Measurements from ENCODE around the gene NF1. TPM values are rescaled to one million over a fixed set of nuclear protein-coding genes. Genes with fewer than 3 reads are reported as not detected.

Gene NF1
- total and polyA plus RNA-seq, 3 donors from 2014 or later, result 60.6 to 99.0 (median 97.6) TPM

DNA sequence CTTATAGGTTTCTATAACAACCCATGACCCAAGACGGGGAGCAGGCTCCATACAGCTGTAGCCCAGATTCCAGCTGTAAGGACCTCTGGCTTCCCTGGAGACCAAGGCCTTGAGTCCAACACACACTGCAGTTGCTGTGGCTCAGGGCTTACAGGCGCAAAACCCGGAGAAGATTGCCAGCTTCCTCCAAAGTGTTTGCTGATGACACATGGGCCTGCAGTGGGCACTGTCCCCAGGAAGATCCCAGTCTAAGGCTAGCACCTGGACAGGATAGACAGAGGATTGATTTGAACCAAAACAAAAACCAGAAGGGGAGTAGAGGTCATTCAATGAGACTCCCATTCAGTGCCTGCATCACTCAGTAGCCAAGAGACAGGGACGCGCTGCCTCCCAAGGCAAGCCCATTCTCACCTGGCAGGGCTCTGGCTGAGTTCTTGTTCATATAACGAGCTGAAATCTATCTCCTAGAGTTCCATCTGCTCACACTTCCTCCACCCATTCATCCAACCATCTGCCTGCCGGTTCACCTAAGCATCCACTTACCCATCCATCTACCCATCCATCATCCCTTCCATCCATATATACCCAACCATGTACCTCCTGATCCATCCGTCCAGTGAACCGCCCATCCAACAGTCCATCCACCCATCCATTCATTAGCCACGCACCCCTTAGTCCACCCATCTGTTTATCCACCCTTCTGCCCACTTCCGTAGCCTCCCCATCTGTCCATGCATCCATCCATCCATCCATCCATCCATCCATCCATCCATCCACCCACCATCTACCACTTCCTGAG lies 306.9 kb downstream of the NF1 start:
- TF ChIP-seq, protein P1, sequence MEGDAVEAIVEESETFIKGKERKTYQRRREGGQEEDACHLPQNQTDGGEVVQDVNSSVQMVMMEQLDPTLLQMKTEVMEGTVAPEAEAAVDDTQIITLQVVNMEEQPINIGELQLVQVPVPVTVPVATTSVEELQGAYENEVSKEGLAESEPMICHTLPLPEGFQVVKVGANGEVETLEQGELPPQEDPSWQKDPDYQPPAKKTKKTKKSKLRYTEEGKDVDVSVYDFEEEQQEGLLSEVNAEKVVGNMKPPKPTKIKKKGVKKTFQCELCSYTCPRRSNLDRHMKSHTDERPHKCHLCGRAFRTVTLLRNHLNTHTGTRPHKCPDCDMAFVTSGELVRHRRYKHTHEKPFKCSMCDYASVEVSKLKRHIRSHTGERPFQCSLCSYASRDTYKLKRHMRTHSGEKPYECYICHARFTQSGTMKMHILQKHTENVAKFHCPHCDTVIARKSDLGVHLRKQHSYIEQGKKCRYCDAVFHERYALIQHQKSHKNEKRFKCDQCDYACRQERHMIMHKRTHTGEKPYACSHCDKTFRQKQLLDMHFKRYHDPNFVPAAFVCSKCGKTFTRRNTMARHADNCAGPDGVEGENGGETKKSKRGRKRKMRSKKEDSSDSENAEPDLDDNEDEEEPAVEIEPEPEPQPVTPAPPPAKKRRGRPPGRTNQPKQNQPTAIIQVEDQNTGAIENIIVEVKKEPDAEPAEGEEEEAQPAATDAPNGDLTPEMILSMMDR (IDR thresholded peaks at IDR 0.05), result no peak
- TF ChIP-seq POLR2A (IDR thresholded peaks at IDR 0.05), result no peak
- Histone ChIP-seq H3K36me3 (ENCODE audit: low read depth, missing control alignments) (no peaks in the 10 kb centered on the region), H3K9me3 (no peaks in the 10 kb centered on the region), H3K27me3 (no peaks in the 10 kb centered on the region), H3K4me3 (no peak overlapping the region), H3K27ac (no peak overlapping the region), H3K4me1 (no peaks in the 10 kb centered on the region)
- intact Hi-C loops (cut with DNase I; ENCODE audit: low total_unique reads), result no loop called here
- 90 to 93% methylated on average over 10 to 11 of the region's 11 CpGs for WGBS, 2 donors
- DNase-seq, result no peak

DNA sequence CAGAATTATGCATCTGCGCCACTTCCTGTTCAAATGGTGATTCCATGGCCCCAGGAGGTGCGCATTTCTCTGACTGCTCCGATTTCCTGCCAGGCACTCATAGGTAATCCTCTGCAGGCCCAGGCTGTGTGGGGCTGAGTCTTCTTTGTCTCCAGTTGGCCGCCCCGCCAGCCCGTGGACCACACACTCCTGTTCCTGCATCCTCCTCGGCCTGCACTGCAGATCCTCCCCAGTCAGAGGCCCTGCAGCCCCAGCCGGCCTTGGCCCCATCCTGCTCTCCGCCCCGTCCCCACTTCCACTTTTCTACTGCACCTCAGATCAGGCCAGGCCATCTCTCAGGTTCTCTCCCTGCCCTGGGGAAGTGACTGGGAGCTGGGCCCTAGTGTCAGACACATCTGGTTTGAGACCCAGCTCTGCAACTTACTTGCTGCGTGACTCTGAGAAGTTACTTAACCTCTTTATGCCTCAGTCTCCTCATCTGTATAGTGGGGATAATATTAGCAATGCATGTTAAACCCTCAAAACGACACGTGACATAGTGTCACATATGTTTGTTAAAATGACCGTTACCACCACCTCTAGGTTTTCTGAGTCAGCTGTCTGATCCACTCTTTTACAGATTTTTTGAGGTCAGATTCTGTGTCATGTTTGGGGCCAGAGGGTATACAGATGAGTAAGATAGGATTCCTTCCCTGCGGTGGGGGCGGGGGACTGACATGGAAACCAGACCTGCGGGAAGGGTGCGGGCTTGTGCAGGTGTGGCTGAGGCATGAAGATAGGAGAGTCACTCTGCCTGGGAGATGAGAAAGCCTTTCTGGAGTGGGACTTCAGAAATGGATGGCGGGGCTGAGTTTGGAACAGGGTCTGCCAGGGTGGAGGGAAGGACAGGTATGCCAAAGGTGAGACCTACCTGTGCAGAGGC lies 309.5 kb downstream of the NF1 start:
- intact Hi-C loops (cut with DNase I; ENCODE audit: low total_unique reads), result no loop called here
- H3K27me3 ChIP-seq, result no peaks in the 10 kb centered on the region
- 84 to 88% methylated on average over 19 of the region's 19 CpGs for WGBS, 2 donors
- H3K4me1 ChIP-seq, result no peaks in the 10 kb centered on the region
- TF ChIP-seq, protein P1 (IDR thresholded peaks at IDR 0.05), result no peak
- no peak for TF ChIP-seq POLR2A (IDR thresholded peaks at IDR 0.05)
- DNase-seq, result no peak
- H3K9me3 ChIP-seq, result no peaks in the 10 kb centered on the region
- H3K36me3 ChIP-seq (ENCODE audit: low read depth, missing control alignments), result no peaks in the 10 kb centered on the region
- H3K4me3 ChIP-seq, result no peak overlapping the region
- H3K27ac ChIP-seq, result no peak overlapping the region

DNA sequence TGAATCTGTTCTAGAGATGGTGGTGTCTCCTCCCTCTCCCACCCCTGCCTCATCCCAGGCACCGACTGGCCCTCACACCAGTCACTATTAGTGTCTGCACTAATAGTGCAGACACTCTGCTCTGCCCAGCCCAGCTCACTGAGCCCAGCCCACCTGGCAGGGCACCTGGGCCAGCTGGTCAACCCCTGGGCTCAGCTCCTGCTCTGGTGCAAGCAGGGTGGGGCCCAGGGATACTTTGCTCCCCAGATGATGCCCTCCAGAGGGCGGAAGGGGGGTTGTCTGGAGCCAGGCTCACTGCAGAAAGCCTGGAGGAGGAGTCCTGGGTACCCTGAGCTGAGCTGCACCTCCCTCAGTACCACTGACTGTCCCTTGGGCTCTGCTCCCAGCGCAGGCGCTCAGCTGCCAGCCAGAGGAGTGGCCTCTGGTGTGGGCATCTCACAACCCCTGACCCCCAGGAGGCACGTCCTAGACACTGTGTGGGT lies 311.2 kb downstream of the NF1 start:
- H3K27me3 ChIP-seq, result no peaks in the 10 kb centered on the region
- intact Hi-C loops (cut with DNase I; ENCODE audit: low total_unique reads), result no loop called here
- TF ChIP-seq, protein P1 (IDR thresholded peaks at IDR 0.05), result no peak
- no peak for TF ChIP-seq POLR2A (IDR thresholded peaks at IDR 0.05)
- H3K27ac ChIP-seq, result no peak overlapping the region
- H3K36me3 ChIP-seq (ENCODE audit: low read depth, missing control alignments), result no peaks in the 10 kb centered on the region
- H3K4me3 ChIP-seq, result no peak overlapping the region
- no peaks in the 10 kb centered on the region for H3K4me1 ChIP-seq
- DNase-seq, result no peak
- no peaks in the 10 kb centered on the region for H3K9me3 ChIP-seq
- WGBS, 2 donors, result 60 to 63% methylated on average over 2 to 5 of the region's 5 CpGs

DNA sequence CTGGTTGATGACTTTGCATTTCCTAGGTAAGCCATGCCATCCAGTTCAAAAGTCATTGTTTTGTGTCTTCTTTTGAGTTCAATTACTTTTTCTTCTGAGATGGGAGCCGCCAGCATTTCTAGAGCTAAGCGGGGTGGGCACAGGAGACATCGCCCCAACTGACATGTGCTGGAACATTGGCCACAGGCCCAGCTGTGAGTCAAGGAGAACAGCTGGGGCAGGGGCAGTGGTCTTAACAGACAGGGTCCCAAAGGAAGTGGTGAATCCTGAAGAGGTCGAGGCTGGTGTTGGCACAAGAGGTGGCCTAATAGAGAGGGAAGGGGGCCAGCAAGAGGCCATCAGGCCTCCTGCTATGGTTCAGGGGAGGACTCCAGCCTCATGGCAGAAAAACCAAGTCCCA lies 313.8 kb downstream of the NF1 start:
- no peak for TF ChIP-seq POLR2A (IDR thresholded peaks at IDR 0.05)
- TF ChIP-seq, protein P1 (IDR thresholded peaks at IDR 0.05), result no peak
- no peak overlapping the region for H3K4me3 ChIP-seq
- intact Hi-C loops (cut with DNase I; ENCODE audit: low total_unique reads), result no loop called here
- no peak for DNase-seq
- H3K9me3 ChIP-seq, result no peaks in the 10 kb centered on the region
- WGBS, 2 donors, result 88 to 94% methylated on average over 4 of the region's 4 CpGs
- no peaks in the 10 kb centered on the region for H3K4me1 ChIP-seq
- no peak overlapping the region for H3K27ac ChIP-seq
- no peaks in the 10 kb centered on the region for H3K27me3 ChIP-seq
- no peaks in the 10 kb centered on the region for H3K36me3 ChIP-seq (ENCODE audit: low read depth, missing control alignments)

Measured in testis (tissue), 3 donors.